Measurements from ENCODE around the gene NFATC1. TPM values are rescaled to one million over a fixed set of nuclear protein-coding genes. Genes with fewer than 3 reads are reported as not detected.

The NFATC1 gene
- total and polyA plus RNA-seq, 2 experiments from 2014 or later, result 7.5 to 9.8 TPM

- no peak for DNase-seq
- no peaks in the 10 kb centered on the region for H4K20me1 ChIP-seq (ENCODE audit: insufficient read depth)
- TF ChIP-seq EZH2 (IDR thresholded peaks at IDR 0.05; ENCODE audit: insufficient read depth, poor library complexity, severe bottlenecking) (no peak), EZH2phosphoT487 (IDR thresholded peaks at IDR 0.05; ENCODE audit: insufficient read depth, low read depth) (no peak)
- H3K9me3 ChIP-seq (ENCODE audit: low read depth), result peaks cover 3% of the 10 kb centered on the region
- H3K9me2 ChIP-seq (ENCODE audit: insufficient read depth), result no peaks in the 10 kb centered on the region
- peaks cover 17% of the 10 kb centered on the region for H3K4me1 ChIP-seq (ENCODE audit: insufficient read depth)
- no peak overlapping the region for H3K9ac ChIP-seq
- no peak overlapping the region for H3K4me2 ChIP-seq (ENCODE audit: unreplicated experiment)
- no peaks in the 10 kb centered on the region for H3K79me2 ChIP-seq (ENCODE audit: insufficient read depth)
- in situ Hi-C loops (cut with MboI), result no loop called here
- no peak overlapping the region for H3K27ac ChIP-seq
- no peak overlapping the region for H2AFZ ChIP-seq
- 71 to 72% methylated on average over 18 of the region's 18 CpGs for WGBS, 2 experiments (ENCODE audit: low coverage in 1 of 2, low lambda C conversion rate in 2 of 2, missing lambda C conversion rate in 2 of 2)
- H3K4me3 ChIP-seq, result no peak overlapping the region
- no peaks in the 10 kb centered on the region for H3F3A ChIP-seq (ENCODE audit: insufficient read depth)
- H3K27me3 ChIP-seq (replicated peaks; ENCODE audit: insufficient read depth), result no peaks in the 10 kb centered on the region
- H3K36me3 ChIP-seq (ENCODE audit: low read depth), result no peaks in the 10 kb centered on the region
Measured at GRCh38 chr18:79572093-79572780, 176.5 kb downstream of the NFATC1 start.

GRCh38 chr18:79572848-79573451 lies 177.2 kb downstream of the NFATC1 start:
- in situ Hi-C loops (cut with MboI), result no loop called here
- TF ChIP-seq EZH2 (IDR thresholded peaks at IDR 0.05; ENCODE audit: insufficient read depth, poor library complexity, severe bottlenecking) (no peak), EZH2phosphoT487 (IDR thresholded peaks at IDR 0.05; ENCODE audit: insufficient read depth, low read depth) (no peak)
- no peaks in the 10 kb centered on the region for H3K36me3 ChIP-seq (ENCODE audit: low read depth)
- H3K9ac ChIP-seq, result no peak overlapping the region
- no peak overlapping the region for H3K4me2 ChIP-seq (ENCODE audit: unreplicated experiment)
- H2AFZ ChIP-seq, result no peak overlapping the region
- WGBS, 2 experiments (ENCODE audit: low coverage in 1 of 2, low lambda C conversion rate in 2 of 2, missing lambda C conversion rate in 2 of 2), result 58 to 59% methylated on average over 6 of the region's 6 CpGs
- peaks cover 3% of the 10 kb centered on the region for H3K9me3 ChIP-seq (ENCODE audit: low read depth)
- H3K27me3 ChIP-seq (replicated peaks; ENCODE audit: insufficient read depth), result no peaks in the 10 kb centered on the region
- H3K27ac ChIP-seq, result no peak overlapping the region
- peaks cover 10% of the 10 kb centered on the region for H3K4me1 ChIP-seq (ENCODE audit: insufficient read depth)
- no peaks in the 10 kb centered on the region for H3F3A ChIP-seq (ENCODE audit: insufficient read depth)
- no peak for DNase-seq
- no peak overlapping the region for H3K4me3 ChIP-seq
- H4K20me1 ChIP-seq (ENCODE audit: insufficient read depth), result no peaks in the 10 kb centered on the region
- no peaks in the 10 kb centered on the region for H3K9me2 ChIP-seq (ENCODE audit: insufficient read depth)
- H3K79me2 ChIP-seq (ENCODE audit: insufficient read depth), result no peaks in the 10 kb centered on the region

- H3K79me2 ChIP-seq (ENCODE audit: insufficient read depth), result no peaks in the 10 kb centered on the region
- WGBS, 2 experiments (ENCODE audit: low coverage in 1 of 2, low lambda C conversion rate in 2 of 2, missing lambda C conversion rate in 2 of 2), result 82 to 86% methylated on average over 24 of the region's 24 CpGs
- no peaks in the 10 kb centered on the region for H3K27me3 ChIP-seq (replicated peaks; ENCODE audit: insufficient read depth)
- H3K36me3 ChIP-seq (ENCODE audit: low read depth), result no peaks in the 10 kb centered on the region
- H3K9ac ChIP-seq, result no peak overlapping the region
- DNase-seq, result no peak
- no peaks in the 10 kb centered on the region for H4K20me1 ChIP-seq (ENCODE audit: insufficient read depth)
- H3K4me3 ChIP-seq, result no peak overlapping the region
- H3K9me2 ChIP-seq (ENCODE audit: insufficient read depth), result no peaks in the 10 kb centered on the region
- H3F3A ChIP-seq (ENCODE audit: insufficient read depth), result no peaks in the 10 kb centered on the region
- no peak for TF ChIP-seq EZH2phosphoT487 (IDR thresholded peaks at IDR 0.05; ENCODE audit: insufficient read depth, low read depth)
- in situ Hi-C loops (cut with MboI), result no loop called here
- no peak overlapping the region for H3K27ac ChIP-seq
- peaks cover 3% of the 10 kb centered on the region for H3K9me3 ChIP-seq (ENCODE audit: low read depth)
- peaks cover 5% of the 10 kb centered on the region; the same call in 1 of the 2 replicates for H3K4me1 ChIP-seq (ENCODE audit: insufficient read depth)
- no peak overlapping the region for H3K4me2 ChIP-seq (ENCODE audit: unreplicated experiment)
- H2AFZ ChIP-seq, result no peak overlapping the region
Measured at GRCh38 chr18:79573921-79574491, 178.3 kb downstream of the NFATC1 start.

- WGBS, 2 experiments (ENCODE audit: low coverage in 1 of 2, low lambda C conversion rate in 2 of 2, missing lambda C conversion rate in 2 of 2), result 65 to 69% methylated on average over 17 of the region's 17 CpGs
Measured at GRCh38 chr18:79574938-79575525, 179.3 kb downstream of the NFATC1 start.

More at GRCh38 chr18:79574938-79575525, 179.3 kb downstream of the NFATC1 start:
- Histone ChIP-seq H3K4me2 (ENCODE audit: unreplicated experiment) (no peak overlapping the region), H3K36me3 (ENCODE audit: low read depth) (no peaks in the 10 kb centered on the region), H3K4me3 (no peak overlapping the region), H3K9ac (no peak overlapping the region), H3F3A (ENCODE audit: insufficient read depth) (no peaks in the 10 kb centered on the region), H3K4me1 (ENCODE audit: insufficient read depth) (peaks cover 5% of the 10 kb centered on the region; the same call in 1 of the 2 replicates), H4K20me1 (ENCODE audit: insufficient read depth) (no peaks in the 10 kb centered on the region), H3K79me2 (ENCODE audit: insufficient read depth) (no peaks in the 10 kb centered on the region), H3K9me3 (ENCODE audit: low read depth) (peaks cover 3% of the 10 kb centered on the region), H2AFZ (no peak overlapping the region), H3K27me3 (replicated peaks; ENCODE audit: insufficient read depth) (no peaks in the 10 kb centered on the region), H3K9me2 (ENCODE audit: insufficient read depth) (no peaks in the 10 kb centered on the region), H3K27ac (no peak overlapping the region)
- no peak for DNase-seq
- TF ChIP-seq EZH2 (IDR thresholded peaks at IDR 0.05; ENCODE audit: insufficient read depth, poor library complexity, severe bottlenecking) (no peak), EZH2phosphoT487 (IDR thresholded peaks at IDR 0.05; ENCODE audit: insufficient read depth, low read depth) (no peak)
- in situ Hi-C loops (cut with MboI), result no loop called here
